OCI-LY1 (cell line): ENCODE data around the gene COG7.
"Not testable (repeated sequence)": the region's sequence is repeated elsewhere in the genome, so short reads cannot be mapped to it uniquely, and the experiment has no call there.

Source experiments
- H2AFZ ChIP-seq: fragments of 200-600 bp; sonication (generic), shearing (Covaris generic); 2 replicates; pipeline ENCODE4 v1.6.0; 2014; ENCODE audit warnings: antibody characterized with exemption, mild to moderate bottlenecking, low read length
- H3F3A ChIP-seq: fragments of 200-600 bp; sonication (generic), shearing (Covaris generic); 2 replicates; pipeline ENCODE4 v1.6.0; 2014; ENCODE audit warnings: mild to moderate bottlenecking, antibody characterized with exemption, low read length, moderate library complexity; ENCODE audit not compliant: insufficient read depth
- H3K27ac ChIP-seq: fragments of 200-600 bp; sonication (generic); 2 replicates; pipeline ENCODE4 v1.5.1; 2014; ENCODE audit warnings: low read length, mixed run types, mild to moderate bottlenecking, low read depth; ENCODE audit not compliant: poor library complexity, severe bottlenecking
- H3K27me3 ChIP-seq: fragments of 200-600 bp; sonication (generic); 2 replicates; pipeline ENCODE4 v1.6.0; 2014; ENCODE audit warnings: antibody characterized with exemption, mild to moderate bottlenecking, low read length, moderate library complexity; ENCODE audit not compliant: insufficient read depth
- H3K36me3 ChIP-seq: fragments of 200-600 bp; sonication (generic); 2 replicates; pipeline ENCODE4 v1.6.1; 2014; ENCODE audit warnings: mild to moderate bottlenecking, antibody characterized with exemption, low read length, moderate library complexity, mixed read lengths; ENCODE audit not compliant: insufficient read depth
- H3K4me1 ChIP-seq: fragments of 200-600 bp; sonication (generic); 2 replicates; pipeline ENCODE4 v1.5.1; 2014; ENCODE audit warnings: mild to moderate bottlenecking, low read length, moderate library complexity; ENCODE audit not compliant: insufficient read depth, severe bottlenecking
- H3K4me2 ChIP-seq: fragments of 200-600 bp; sonication (generic), shearing (Covaris generic); 2 replicates; pipeline ENCODE4 v1.6.1; 2014; ENCODE audit warnings: low read length
- H3K4me3 ChIP-seq: fragments of 200-600 bp; sonication (generic); 2 replicates; pipeline ENCODE4 v1.5.1; 2014; ENCODE audit warnings: low read length, low read depth, mild to moderate bottlenecking, mixed read lengths; ENCODE audit not compliant: poor library complexity, severe bottlenecking
- H3K79me2 ChIP-seq: fragments of 200-600 bp; shearing (Covaris generic); 2 replicates; pipeline ENCODE4 v1.6.1; 2016; ENCODE audit warnings: mixed run types, low read length, mixed read lengths; ENCODE audit not compliant: insufficient read depth
- H3K9ac ChIP-seq: fragments of 200-600 bp; sonication (generic), shearing (Covaris generic); 2 replicates; pipeline ENCODE4 v1.6.1; 2014; ENCODE audit warnings: mild to moderate bottlenecking, low read length, mixed read lengths
- H3K9me2 ChIP-seq: fragments of 200-600 bp; sonication (generic), shearing (Covaris generic); 2 replicates; pipeline ENCODE4 v1.6.1; 2014; ENCODE audit warnings: low read depth, mild to moderate bottlenecking, low read length, mixed read lengths
- H3K9me3 ChIP-seq: fragments of 200-600 bp; shearing (Covaris generic); 2 replicates; pipeline ENCODE4 v1.6.1; 2014; ENCODE audit warnings: low read length, mixed read lengths
- H4K20me1 ChIP-seq: fragments of 200-600 bp; sonication (generic), shearing (Covaris generic); 2 replicates; pipeline ENCODE4 v1.6.0; 2016; ENCODE audit warnings: mild to moderate bottlenecking, low read length; ENCODE audit not compliant: insufficient read depth
- EZH2 ChIP-seq: fragments of 200-600 bp; sonication (generic), shearing (Covaris generic); IDR thresholded peaks from 2 replicates; pipeline ENCODE4 v1.8.0; 2017; ENCODE audit warnings: borderline replicate concordance, mixed run types, mild to moderate bottlenecking, antibody characterized with exemption, low read length, moderate library complexity, mixed read lengths
- TF ChIP-seq, protein P1 (sequence below): fragments of 200-600 bp; sonication (generic), shearing (Covaris generic); IDR thresholded peaks from 2 replicates; pipeline ENCODE4 v1.5.1; 2017; ENCODE audit warnings: mild to moderate bottlenecking, antibody characterized with exemption, low read length, moderate library complexity, mixed read lengths

Gene COG7

GRCh38 chr16:23394141-23394831 lies 58.7 kb downstream of the COG7 start:
- peaks cover 8% of the 10 kb centered on the region for H3K4me1 ChIP-seq
- no peaks in the 10 kb centered on the region for H3K27me3 ChIP-seq
- H3K9me3 ChIP-seq: no peaks in the 10 kb centered on the region
- no peaks in the 10 kb centered on the region for H4K20me1 ChIP-seq
- H2AFZ ChIP-seq: no peak overlapping the region
- no peak overlapping the region for H3K9ac ChIP-seq
- H3K9me2 ChIP-seq: no peaks in the 10 kb centered on the region
- H3K36me3 ChIP-seq: peaks cover 3% of the 10 kb centered on the region; the same call in 1 of the 2 replicates
- no peak overlapping the region for H3K27ac ChIP-seq
- no peaks in the 10 kb centered on the region for H3F3A ChIP-seq
- no peak overlapping the region for H3K4me2 ChIP-seq
- TF ChIP-seq, protein P1, sequence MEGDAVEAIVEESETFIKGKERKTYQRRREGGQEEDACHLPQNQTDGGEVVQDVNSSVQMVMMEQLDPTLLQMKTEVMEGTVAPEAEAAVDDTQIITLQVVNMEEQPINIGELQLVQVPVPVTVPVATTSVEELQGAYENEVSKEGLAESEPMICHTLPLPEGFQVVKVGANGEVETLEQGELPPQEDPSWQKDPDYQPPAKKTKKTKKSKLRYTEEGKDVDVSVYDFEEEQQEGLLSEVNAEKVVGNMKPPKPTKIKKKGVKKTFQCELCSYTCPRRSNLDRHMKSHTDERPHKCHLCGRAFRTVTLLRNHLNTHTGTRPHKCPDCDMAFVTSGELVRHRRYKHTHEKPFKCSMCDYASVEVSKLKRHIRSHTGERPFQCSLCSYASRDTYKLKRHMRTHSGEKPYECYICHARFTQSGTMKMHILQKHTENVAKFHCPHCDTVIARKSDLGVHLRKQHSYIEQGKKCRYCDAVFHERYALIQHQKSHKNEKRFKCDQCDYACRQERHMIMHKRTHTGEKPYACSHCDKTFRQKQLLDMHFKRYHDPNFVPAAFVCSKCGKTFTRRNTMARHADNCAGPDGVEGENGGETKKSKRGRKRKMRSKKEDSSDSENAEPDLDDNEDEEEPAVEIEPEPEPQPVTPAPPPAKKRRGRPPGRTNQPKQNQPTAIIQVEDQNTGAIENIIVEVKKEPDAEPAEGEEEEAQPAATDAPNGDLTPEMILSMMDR: no peak
- no peak for TF ChIP-seq EZH2
- no peaks in the 10 kb centered on the region for H3K79me2 ChIP-seq
- H3K4me3 ChIP-seq: no peak overlapping the region

DNA sequence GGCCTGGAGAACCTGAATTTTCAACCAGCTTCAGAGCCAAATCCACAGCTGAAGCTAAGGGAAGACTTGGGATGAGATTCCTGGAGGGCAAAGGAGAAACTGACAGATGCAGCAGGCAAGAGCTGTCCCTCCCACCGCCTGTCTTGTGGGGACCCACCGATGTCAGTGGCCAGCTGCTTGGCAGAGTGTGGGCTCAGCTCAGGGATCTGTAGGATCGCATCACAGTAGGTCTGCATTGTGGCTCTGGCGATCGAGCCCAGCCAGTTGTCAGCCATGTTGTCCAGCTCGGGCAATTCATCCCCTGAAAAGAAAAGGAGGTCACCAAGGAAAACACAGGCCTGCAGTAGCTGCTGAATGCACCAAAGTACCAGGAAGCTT lies 60.8 kb downstream of the COG7 start:
- TF ChIP-seq, protein P1: no peak
- TF ChIP-seq EZH2: no peak
- H3F3A ChIP-seq: no peaks in the 10 kb centered on the region

DNA sequence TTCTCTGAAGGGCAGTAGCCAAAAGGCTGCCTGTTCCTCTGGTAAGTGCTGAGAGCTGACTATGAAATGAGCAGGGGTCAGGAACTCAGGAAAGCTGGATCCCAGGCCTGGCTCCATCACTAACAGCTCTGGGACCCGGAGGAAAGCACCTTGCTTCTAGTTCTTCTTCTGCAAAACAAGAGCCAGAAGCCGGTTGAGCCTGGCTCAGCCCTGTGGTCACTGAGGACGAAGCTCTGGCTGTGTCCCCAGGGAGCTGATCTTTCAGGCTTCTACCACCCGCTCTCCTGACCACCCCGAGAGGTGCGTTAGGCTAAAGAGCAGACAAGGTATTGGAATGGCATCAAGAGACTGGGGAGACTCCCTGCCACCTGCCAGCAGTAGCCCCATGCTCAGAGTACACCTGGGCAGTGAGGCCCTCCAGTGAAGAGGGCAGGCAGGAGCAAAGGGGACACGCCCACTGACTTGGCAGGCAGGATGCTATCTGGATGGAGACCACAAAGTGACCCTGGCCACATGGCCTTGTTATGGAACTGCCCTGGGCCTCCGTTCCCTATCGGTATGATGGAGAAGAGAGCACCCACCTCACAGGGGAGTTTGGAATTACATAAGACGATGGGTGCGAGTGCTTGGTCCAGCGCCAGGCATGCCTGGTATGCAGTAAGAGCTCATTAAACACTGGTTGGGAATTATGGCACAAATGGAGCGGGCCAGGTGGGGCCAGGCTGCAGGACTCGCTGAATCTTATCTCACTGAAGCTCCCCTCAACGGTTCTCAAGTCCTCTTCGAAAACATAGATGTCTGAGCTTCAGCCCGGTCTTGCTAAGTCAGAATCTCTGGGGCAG lies 61.4 kb downstream of the COG7 start:
- Histone ChIP-seq H3K9ac (no peak overlapping the region), H3K4me2 (no peak overlapping the region), H3K27ac (no peak overlapping the region), H4K20me1 (no peaks in the 10 kb centered on the region), H3K36me3 (peaks cover 3% of the 10 kb centered on the region), H3K9me3 (no peaks in the 10 kb centered on the region), H3K4me1 (no peaks in the 10 kb centered on the region), H2AFZ (no peak overlapping the region), H3K4me3 (no peak overlapping the region), H3K9me2 (no peaks in the 10 kb centered on the region), H3F3A (no peaks in the 10 kb centered on the region), H3K79me2 (no peaks in the 10 kb centered on the region), H3K27me3 (no peaks in the 10 kb centered on the region)
- TF ChIP-seq, protein P1: no peak
- no peak for TF ChIP-seq EZH2

More for the DNA sequence above, 60.8 kb downstream of the COG7 start:
- Histone ChIP-seq H2AFZ (no peak overlapping the region), H3K27ac (no peak overlapping the region), H3K27me3 (no peaks in the 10 kb centered on the region), H3K36me3 (peaks cover 3% of the 10 kb centered on the region), H3K4me1 (peaks cover 4% of the 10 kb centered on the region), H3K4me3 (no peak overlapping the region), H3K9ac (no peak overlapping the region), H3K9me3 (no peaks in the 10 kb centered on the region), H3K79me2 (no peaks in the 10 kb centered on the region), H3K9me2 (no peaks in the 10 kb centered on the region), H3K4me2 (no peak overlapping the region), H4K20me1 (no peaks in the 10 kb centered on the region)

GRCh38 chr16:23389936-23390335 lies 63.1 kb downstream of the COG7 start:
- H3K4me1 ChIP-seq, H3K4me3 ChIP-seq, H3K9me3 ChIP-seq, H4K20me1 ChIP-seq, H3K27me3 ChIP-seq, H3K79me2 ChIP-seq, H3K9ac ChIP-seq, H3K27ac ChIP-seq, H3F3A ChIP-seq, H3K9me2 ChIP-seq, H2AFZ ChIP-seq, H3K4me2 ChIP-seq, H3K36me3 ChIP-seq: not testable (repeated sequence)
